GM12873 (cell line): ENCODE measurements around the gene ZDHHC5.
A peak's percentile ranks its signal among the peaks of the same experiment; 100 is the strongest.

Source experiments
- TF ChIP-seq, protein P1 (sequence below): IDR thresholded peaks from 2 replicates; pipeline ENCODE4 v1.5.1; 2012; ENCODE audit warnings: low read depth, mild to moderate bottlenecking, moderate library complexity, low read length, control low read depth; ENCODE audit not compliant: insufficient read depth; ENCODE audit errors: missing control alignments

The ZDHHC5 gene

DNA sequence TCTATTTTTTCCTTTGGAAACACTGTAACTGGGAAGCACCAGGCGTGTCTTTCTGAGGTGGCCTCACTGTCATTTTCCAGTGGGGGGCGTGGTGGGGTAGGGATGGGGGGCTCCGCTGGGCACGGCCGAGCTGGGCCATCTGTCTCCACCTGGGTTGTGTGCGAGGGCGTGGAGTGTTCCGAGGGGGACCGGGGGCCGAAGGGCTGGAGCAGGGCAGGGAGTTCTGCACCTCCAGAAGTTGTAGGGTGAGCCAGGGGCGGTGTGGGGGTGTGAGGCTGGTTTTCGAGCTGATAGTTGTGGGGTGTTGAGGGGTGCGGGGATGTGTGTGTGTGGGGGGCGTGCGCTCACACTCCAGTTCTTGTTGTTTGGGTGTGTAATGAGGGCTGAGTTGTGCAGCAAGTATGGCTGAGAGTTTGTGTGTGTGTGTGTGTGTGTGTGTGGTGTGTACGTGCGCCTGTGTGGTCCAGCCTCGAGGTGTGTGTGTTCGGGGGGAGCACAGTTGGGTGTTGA lies 29.0 kb upstream of the ZDHHC5 start:
- TF ChIP-seq, protein P1, sequence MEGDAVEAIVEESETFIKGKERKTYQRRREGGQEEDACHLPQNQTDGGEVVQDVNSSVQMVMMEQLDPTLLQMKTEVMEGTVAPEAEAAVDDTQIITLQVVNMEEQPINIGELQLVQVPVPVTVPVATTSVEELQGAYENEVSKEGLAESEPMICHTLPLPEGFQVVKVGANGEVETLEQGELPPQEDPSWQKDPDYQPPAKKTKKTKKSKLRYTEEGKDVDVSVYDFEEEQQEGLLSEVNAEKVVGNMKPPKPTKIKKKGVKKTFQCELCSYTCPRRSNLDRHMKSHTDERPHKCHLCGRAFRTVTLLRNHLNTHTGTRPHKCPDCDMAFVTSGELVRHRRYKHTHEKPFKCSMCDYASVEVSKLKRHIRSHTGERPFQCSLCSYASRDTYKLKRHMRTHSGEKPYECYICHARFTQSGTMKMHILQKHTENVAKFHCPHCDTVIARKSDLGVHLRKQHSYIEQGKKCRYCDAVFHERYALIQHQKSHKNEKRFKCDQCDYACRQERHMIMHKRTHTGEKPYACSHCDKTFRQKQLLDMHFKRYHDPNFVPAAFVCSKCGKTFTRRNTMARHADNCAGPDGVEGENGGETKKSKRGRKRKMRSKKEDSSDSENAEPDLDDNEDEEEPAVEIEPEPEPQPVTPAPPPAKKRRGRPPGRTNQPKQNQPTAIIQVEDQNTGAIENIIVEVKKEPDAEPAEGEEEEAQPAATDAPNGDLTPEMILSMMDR, result no peak

DNA sequence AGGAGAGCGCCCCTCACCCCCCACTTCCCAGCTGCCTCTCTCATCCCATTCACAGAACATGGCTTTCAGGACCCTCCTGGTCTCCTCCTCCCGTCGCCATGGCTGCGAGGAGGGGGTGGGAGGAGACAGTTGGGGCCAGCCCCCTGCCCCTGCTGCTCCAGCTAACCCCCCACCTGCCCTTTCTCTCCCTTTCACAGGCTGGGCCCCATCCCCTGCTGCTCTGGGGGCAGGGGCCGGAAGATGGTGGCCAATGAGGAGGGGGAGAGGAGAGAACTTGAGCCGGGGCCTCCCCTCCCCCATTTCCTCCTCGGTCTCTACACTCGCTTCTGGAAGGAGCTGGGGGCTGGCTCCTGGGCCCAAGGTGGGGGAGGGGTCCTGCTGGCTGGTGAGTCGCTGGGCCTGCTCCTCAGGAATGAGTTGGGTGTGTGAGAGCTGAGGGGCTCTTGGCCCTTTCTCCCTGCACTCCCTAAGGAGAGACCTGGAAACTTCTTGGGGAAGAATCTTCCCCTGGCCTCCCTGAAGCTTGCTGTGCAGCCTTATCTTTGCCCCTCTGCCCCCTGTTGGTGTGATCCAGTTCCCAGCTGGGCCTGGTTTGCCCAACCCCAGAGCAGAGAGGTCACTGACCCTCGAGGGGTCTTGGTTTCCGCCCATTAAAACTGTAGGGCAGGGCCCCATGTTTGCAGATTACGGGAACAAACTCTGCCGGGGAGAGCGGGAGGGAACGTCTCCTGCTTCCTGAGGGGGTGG lies 28.4 kb upstream of the ZDHHC5 start:
- TF ChIP-seq, protein P1, result peak; percentile 6

DNA sequence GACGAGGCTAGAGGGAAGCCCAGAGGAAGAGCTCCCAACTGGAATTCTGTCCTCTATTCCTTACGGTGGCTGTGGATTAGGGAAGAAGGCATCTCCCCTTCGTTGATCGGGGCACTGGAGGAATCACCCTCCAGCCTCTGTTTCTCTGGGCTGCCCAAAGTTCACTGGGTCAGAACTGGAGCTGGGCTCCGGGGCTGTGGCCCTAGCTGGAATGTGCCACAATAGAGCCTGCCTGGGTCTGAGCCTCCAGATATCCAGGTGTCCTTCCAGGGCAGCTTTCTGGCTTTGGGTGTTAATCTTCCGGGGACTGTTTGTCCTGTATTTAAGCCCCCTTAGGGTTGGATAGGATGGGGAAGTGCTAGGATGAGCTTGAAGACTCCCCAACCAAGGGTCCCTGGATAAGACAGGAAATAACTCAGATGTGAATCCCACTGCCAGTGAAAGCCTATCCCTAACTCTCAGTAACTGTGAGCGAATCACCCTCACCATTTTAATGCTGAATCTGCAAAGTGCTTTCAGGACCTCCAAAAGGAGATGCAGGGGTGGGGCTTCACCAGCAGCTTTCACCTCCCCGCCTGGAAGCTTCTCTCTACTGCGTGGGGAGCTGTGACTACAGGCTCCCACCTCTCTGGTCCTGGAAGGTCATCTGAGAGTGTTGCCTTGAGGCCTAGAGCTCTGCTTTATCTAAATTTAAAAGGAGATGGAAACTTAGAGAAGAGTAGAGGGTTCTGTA lies 27.7 kb upstream of the ZDHHC5 start:
- TF ChIP-seq, protein P1, result no peak

DNA sequence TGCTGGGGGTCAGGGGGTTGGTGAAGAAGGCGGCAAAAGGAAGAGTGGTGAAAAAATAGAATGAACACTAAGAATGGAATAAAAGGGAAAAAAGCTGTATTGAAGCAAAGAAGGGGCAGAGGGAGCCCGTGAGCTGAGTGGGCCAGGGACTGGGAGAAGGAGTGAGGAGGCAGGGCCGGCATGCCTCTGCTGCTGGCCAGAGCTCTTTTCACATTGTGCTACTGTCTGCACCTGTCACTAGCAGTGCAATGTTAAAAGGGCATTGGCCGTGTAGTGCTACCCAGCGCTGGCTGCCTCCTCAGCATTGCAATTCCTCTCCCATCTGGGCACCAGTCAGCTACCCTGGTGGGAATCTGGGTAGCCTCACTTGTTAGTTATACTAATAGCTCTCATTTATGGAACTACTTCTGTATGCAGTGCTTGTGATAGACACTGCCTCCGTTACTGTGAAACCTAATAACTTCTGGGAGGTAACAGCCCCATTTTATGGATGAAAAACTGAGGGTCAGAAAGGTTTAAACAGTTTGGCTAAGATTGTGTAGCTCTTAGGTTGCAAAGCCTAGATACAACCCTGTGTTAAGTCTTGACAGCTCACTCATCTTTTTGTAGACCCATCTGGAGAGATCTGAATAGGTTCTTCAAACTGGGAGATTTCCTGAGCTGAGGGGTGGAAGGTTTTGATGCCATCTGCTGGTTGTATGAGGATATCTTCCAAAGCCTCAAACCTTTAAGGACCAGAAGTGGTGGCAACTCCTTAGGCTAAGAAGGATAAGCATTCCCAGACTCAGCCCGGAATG lies 26.7 kb upstream of the ZDHHC5 start:
- TF ChIP-seq, protein P1, result peak; percentile 67

DNA sequence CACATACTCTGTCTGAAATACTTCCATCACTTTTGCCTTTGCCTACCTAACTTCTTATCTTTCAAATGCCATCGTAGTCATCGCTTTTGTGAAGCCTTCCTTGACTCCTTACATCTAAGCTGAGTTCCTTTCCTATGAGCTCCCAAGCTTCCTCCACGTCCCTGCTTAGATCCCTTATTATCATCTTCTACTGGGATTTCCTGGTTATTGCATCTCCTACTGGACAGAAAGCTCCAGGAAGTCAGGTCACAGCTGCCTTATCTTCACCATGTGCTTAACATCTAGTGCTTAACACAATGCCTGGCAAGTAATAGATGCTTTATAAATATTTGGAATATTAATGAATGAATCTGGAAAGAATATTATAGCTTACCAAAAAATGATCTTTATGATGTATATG lies 24.1 kb upstream of the ZDHHC5 start:
- TF ChIP-seq, protein P1, result no peak

DNA sequence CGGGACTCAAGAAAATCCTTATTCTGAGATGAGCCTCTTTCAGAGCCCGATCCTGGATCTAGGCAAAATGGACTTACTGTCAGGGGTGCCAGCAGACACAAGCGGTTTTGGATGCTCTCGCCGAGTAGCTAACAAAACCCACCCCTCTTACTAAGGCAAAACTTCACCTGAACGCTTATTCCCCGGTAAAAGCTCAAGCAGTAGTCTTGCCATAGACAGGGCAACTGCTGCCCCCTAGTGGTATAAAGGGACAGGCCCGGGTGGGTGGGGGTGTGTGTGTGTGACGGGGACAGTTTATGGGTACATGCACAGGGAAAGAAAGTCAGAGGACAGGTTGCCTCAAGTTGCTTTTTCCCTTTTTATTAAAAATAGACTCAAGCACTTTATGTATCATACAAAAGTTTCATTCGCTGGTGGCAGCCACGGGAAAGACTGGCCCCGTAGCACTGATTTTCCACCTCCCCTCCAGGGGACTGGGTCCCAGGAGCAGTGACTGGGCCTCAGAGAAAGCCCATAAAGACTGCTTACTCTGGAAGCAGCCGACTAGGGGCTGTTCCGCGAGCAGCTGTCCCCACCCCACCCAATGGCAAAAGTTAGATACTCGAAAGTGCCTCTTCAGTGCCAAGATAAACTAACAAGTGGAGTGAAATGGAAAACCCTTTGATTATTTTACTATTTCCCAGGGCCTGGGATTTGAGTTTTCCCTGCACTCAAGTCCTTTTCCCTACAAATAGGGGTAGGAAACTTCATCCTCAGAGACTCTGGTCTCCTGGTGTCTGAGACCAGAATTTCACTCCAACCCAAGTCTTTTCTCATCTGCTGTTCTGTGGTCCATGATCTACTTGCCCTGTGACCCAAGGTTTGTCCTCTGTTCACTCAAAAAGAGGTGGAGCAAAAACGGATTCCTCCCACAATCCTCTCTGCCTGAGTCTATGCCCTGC lies 22.9 kb upstream of the ZDHHC5 start:
- TF ChIP-seq, protein P1, result peak; percentile 87
